ENCODE measurements around the gene USP15.
A peak's percentile ranks its signal among the peaks of the same experiment; 100 is the strongest.

USP15 gene

GRCh38 chr12:62259993-62260732 lies at the start of gene USP15:
TSS of gene USP15 (plus strand) at chr12:62260404. CDS start at chr12:62260415, 11 bp downstream.
- Histone ChIP-seq H3K36me3 (ENCODE audit: insufficient read depth, low read depth, low read length) (no peaks in the 10 kb centered on the region), H3K4me1 (ENCODE audit: insufficient read depth, low read length) (peaks cover 8% of the 10 kb centered on the region), H3K27me3 (ENCODE audit: insufficient read depth, low read length) (no peaks in the 10 kb centered on the region), H3K27ac (ENCODE audit: low read length) (peak within 1 kb of the TSS; percentile 53), H3K4me3 (ENCODE audit: low read length) (peak within 1 kb of the TSS; percentile 98), H3K9me3 (ENCODE audit: insufficient read depth, low read depth, low read length) (no peaks in the 10 kb centered on the region), H3K9ac (ENCODE audit: low read depth, low read length) (peak within 1 kb of the TSS; percentile 81)

- no peaks in the 10 kb centered on the region for H3K9me3 ChIP-seq (ENCODE audit: insufficient read depth, low read depth, low read length)
- H3K4me1 ChIP-seq (ENCODE audit: insufficient read depth, low read length): no peaks in the 10 kb centered on the region
- no peak overlapping the region for H3K9ac ChIP-seq (ENCODE audit: low read depth, low read length)
- H3K27me3 ChIP-seq (ENCODE audit: insufficient read depth, low read length): no peaks in the 10 kb centered on the region
- H3K36me3 ChIP-seq (ENCODE audit: insufficient read depth, low read depth, low read length): no peaks in the 10 kb centered on the region
- no peak overlapping the region for H3K27ac ChIP-seq (ENCODE audit: low read length)
- H3K4me3 ChIP-seq (ENCODE audit: low read length): no peak overlapping the region
These were observed 49.8 kb upstream of the USP15 start for GRCh38 chr12:62210422-62210821.

- no peaks in the 10 kb centered on the region for H3K27me3 ChIP-seq (ENCODE audit: insufficient read depth, low read length)
- no peak overlapping the region for H3K4me3 ChIP-seq (ENCODE audit: low read length)
These were observed 48.7 kb upstream of the USP15 start for GRCh38 chr12:62211510-62211909.

DNA sequence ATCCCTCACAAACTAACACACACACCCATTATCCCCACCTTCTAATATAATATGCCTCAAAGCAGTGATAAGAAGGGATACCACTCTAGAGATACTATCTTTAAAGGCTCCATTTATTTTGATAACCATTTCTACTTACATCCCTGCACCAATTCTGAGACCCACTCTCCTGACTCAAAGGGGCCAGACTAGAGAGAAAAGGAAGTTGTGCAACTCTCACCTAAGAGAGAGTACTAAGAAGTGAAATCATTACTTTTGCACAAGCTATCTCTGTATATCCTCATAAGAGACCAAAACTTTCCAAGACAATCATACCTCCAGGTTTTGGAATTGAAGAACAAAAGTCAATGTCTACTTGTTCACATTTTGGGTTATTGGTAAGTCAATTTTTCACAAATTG lies 45.4 kb upstream of the USP15 start:
- no peak overlapping the region for H3K9ac ChIP-seq (ENCODE audit: low read depth, low read length)
- H3K27me3 ChIP-seq (ENCODE audit: insufficient read depth, low read length): no peaks in the 10 kb centered on the region
- no peak overlapping the region for H3K4me3 ChIP-seq (ENCODE audit: low read length)

More at GRCh38 chr12:62211510-62211909, 48.7 kb upstream of the USP15 start:
- H3K9ac ChIP-seq (ENCODE audit: low read depth, low read length): no peak overlapping the region
- H3K4me1 ChIP-seq (ENCODE audit: insufficient read depth, low read length): no peaks in the 10 kb centered on the region
- H3K9me3 ChIP-seq (ENCODE audit: insufficient read depth, low read depth, low read length): no peaks in the 10 kb centered on the region
- H3K36me3 ChIP-seq (ENCODE audit: insufficient read depth, low read depth, low read length): no peaks in the 10 kb centered on the region
- H3K27ac ChIP-seq (ENCODE audit: low read length): no peak overlapping the region

GRCh38 chr12:62215506-62215905 lies 44.7 kb upstream of the USP15 start:
- no peak overlapping the region for H3K9ac ChIP-seq (ENCODE audit: low read depth, low read length)
- no peaks in the 10 kb centered on the region for H3K27me3 ChIP-seq (ENCODE audit: insufficient read depth, low read length)
- H3K27ac ChIP-seq (ENCODE audit: low read length): no peak overlapping the region
- no peaks in the 10 kb centered on the region for H3K9me3 ChIP-seq (ENCODE audit: insufficient read depth, low read depth, low read length)
- no peaks in the 10 kb centered on the region for H3K36me3 ChIP-seq (ENCODE audit: insufficient read depth, low read depth, low read length)
- H3K4me1 ChIP-seq (ENCODE audit: insufficient read depth, low read length): no peaks in the 10 kb centered on the region
- no peak overlapping the region for H3K4me3 ChIP-seq (ENCODE audit: low read length)

More for the DNA sequence above, 45.4 kb upstream of the USP15 start:
- Histone ChIP-seq H3K4me1 (ENCODE audit: insufficient read depth, low read length) (no peaks in the 10 kb centered on the region), H3K9me3 (ENCODE audit: insufficient read depth, low read depth, low read length) (no peaks in the 10 kb centered on the region), H3K36me3 (ENCODE audit: insufficient read depth, low read depth, low read length) (no peaks in the 10 kb centered on the region), H3K27ac (ENCODE audit: low read length) (no peak overlapping the region)

DNA sequence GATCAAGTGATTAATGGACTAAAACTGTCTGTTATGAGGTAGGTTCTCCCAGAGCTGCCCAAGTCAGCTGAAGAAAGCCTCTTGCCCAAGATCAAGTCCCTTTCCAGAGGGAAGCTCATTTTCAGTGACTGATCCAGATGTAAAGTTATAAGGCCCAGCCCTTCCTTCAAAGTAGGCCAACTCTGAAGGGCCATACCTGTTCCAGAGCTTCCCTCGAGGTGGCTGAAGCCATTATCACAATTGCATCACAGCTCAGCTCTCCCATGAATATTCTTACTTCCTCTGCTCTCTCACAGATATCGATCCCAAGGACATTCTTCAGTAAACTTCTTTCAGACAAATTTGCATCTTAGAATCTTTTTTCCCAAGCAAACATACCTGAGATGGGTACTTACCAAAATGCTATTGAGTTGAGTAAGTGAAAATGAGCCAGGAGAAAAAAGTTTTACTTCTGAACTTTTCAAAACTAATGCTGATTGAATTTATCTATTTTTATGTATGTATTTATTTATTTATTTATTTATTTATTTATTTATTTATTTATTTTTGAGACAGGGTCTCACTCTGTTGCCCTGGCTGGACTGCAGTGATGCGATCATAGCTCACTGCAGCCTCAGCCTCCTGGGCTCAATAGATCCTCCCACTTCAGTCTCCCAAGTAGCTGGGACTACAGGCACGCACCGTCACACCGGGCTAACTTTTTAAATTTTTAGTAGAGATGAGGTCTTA lies 42.6 kb upstream of the USP15 start:
- no peaks in the 10 kb centered on the region for H3K4me1 ChIP-seq (ENCODE audit: insufficient read depth, low read length)
- H3K36me3 ChIP-seq (ENCODE audit: insufficient read depth, low read depth, low read length): no peaks in the 10 kb centered on the region
- no peaks in the 10 kb centered on the region for H3K9me3 ChIP-seq (ENCODE audit: insufficient read depth, low read depth, low read length)
- H3K9ac ChIP-seq (ENCODE audit: low read depth, low read length): no peak overlapping the region
- H3K27me3 ChIP-seq (ENCODE audit: insufficient read depth, low read length): no peaks in the 10 kb centered on the region
- H3K27ac ChIP-seq (ENCODE audit: low read length): no peak overlapping the region
- no peak overlapping the region for H3K4me3 ChIP-seq (ENCODE audit: low read length)

GRCh38 chr12:62221107-62221506 lies 39.1 kb upstream of the USP15 start:
- Histone ChIP-seq H3K4me3 (ENCODE audit: low read length) (no peak overlapping the region), H3K27me3 (ENCODE audit: insufficient read depth, low read length) (no peaks in the 10 kb centered on the region), H3K9ac (ENCODE audit: low read depth, low read length) (no peak overlapping the region), H3K9me3 (ENCODE audit: insufficient read depth, low read depth, low read length) (no peaks in the 10 kb centered on the region), H3K27ac (ENCODE audit: low read length) (no peak overlapping the region), H3K4me1 (ENCODE audit: insufficient read depth, low read length) (no peaks in the 10 kb centered on the region), H3K36me3 (ENCODE audit: insufficient read depth, low read depth, low read length) (no peaks in the 10 kb centered on the region)

DNA sequence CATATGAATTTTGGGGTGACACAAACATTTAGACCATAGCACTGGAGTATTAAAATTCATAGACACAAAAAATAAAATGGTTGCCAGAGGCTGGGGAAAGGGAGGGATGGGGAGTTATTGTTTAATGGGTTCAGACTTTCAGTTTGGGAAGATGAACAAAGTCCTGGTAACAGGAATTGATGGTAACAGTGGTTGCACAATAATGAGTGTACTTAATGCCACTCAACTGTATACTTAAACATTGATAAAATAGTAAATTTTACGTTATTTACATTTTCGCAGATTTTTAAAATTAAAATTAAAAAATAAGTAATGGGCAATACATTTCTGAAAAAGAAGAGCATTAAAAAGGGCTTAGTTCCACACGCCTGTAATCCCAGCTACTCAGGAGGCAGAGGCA lies 35.6 kb upstream of the USP15 start:
- Histone ChIP-seq H3K4me3 (ENCODE audit: low read length) (no peak overlapping the region), H3K36me3 (ENCODE audit: insufficient read depth, low read depth, low read length) (no peaks in the 10 kb centered on the region), H3K27me3 (ENCODE audit: insufficient read depth, low read length) (no peaks in the 10 kb centered on the region), H3K9ac (ENCODE audit: low read depth, low read length) (no peak overlapping the region), H3K4me1 (ENCODE audit: insufficient read depth, low read length) (no peaks in the 10 kb centered on the region), H3K9me3 (ENCODE audit: insufficient read depth, low read depth, low read length) (no peaks in the 10 kb centered on the region), H3K27ac (ENCODE audit: low read length) (no peak overlapping the region)

DNA sequence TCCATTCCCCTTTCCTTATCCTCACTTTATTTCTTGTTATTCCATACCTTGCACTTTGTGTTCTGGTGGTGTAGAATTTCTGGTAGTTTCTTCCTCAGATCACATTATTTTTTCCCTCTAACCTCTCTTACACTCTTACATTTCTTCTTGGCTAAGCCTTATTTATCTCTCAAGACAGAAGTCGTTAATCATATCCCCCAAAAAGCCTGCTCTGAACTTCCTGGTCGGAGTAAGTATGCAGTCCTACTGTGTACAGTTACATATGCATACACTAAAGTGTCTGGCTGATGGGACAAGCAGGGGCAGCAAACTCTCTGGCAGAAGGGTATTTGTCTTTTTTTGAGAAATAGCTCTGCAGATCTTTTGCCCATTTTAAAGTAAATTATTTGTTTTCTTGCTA lies 33.1 kb upstream of the USP15 start:
- Histone ChIP-seq H3K27me3 (ENCODE audit: insufficient read depth, low read length) (no peaks in the 10 kb centered on the region), H3K27ac (ENCODE audit: low read length) (no peak overlapping the region), H3K4me3 (ENCODE audit: low read length) (no peak overlapping the region), H3K4me1 (ENCODE audit: insufficient read depth, low read length) (no peaks in the 10 kb centered on the region), H3K36me3 (ENCODE audit: insufficient read depth, low read depth, low read length) (no peaks in the 10 kb centered on the region), H3K9me3 (ENCODE audit: insufficient read depth, low read depth, low read length) (no peaks in the 10 kb centered on the region), H3K9ac (ENCODE audit: low read depth, low read length) (no peak overlapping the region)

DNA sequence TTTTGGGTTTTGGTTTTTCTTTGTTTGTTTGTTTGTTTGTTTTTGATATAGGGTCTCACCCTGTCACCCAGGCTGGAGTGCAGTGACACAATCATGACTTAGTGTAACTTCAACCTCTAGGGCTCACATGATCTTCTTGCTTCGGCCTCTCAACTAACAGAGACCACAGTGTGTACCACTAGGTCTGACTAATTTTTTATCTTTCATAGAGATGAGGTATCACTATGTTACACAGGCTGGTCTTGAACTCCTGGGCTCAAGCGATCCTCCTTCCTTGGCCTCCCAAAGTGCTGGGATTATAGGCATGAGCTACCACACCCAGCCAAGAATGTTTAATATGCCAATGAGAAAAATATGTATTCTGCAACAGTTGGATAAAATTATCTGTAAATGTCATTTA lies 29.6 kb upstream of the USP15 start:
- Histone ChIP-seq H3K4me3 (ENCODE audit: low read length) (no peak overlapping the region), H3K9ac (ENCODE audit: low read depth, low read length) (no peak overlapping the region), H3K9me3 (ENCODE audit: insufficient read depth, low read depth, low read length) (no peaks in the 10 kb centered on the region), H3K27me3 (ENCODE audit: insufficient read depth, low read length) (no peaks in the 10 kb centered on the region), H3K4me1 (ENCODE audit: insufficient read depth, low read length) (no peaks in the 10 kb centered on the region), H3K27ac (ENCODE audit: low read length) (no peak overlapping the region), H3K36me3 (ENCODE audit: insufficient read depth, low read depth, low read length) (no peaks in the 10 kb centered on the region)

GRCh38 chr12:62232143-62232729 lies 28.0 kb upstream of the USP15 start:
- no peaks in the 10 kb centered on the region for H3K4me1 ChIP-seq (ENCODE audit: insufficient read depth, low read length)
- no peaks in the 10 kb centered on the region for H3K36me3 ChIP-seq (ENCODE audit: insufficient read depth, low read depth, low read length)
- H3K27ac ChIP-seq (ENCODE audit: low read length): no peak overlapping the region
- H3K4me3 ChIP-seq (ENCODE audit: low read length): no peak overlapping the region
- H3K27me3 ChIP-seq (ENCODE audit: insufficient read depth, low read length): no peaks in the 10 kb centered on the region
- no peak overlapping the region for H3K9ac ChIP-seq (ENCODE audit: low read depth, low read length)
- no peaks in the 10 kb centered on the region for H3K9me3 ChIP-seq (ENCODE audit: insufficient read depth, low read depth, low read length)

DNA sequence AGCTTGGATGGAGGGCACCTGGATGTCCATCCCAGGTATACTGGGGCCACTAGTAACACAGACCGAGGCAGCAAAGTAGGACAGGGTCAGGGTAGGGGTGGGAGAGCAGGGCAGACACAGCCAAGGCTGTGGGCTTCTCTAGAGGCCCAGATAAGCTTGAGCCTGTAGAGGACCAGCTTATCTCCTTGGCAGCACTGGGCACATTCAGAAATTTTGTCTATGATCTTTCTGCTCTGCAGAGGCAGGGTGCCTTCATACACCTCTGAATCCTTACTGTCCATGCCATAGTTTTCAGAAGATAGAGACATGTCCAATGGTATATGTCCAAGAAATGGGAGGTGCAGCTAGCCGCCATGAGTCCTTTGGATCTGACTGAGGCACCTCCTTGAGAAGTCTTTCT lies 26.4 kb upstream of the USP15 start:
- no peaks in the 10 kb centered on the region for H3K27me3 ChIP-seq (ENCODE audit: insufficient read depth, low read length)
- H3K9me3 ChIP-seq (ENCODE audit: insufficient read depth, low read depth, low read length): no peaks in the 10 kb centered on the region
- no peaks in the 10 kb centered on the region for H3K36me3 ChIP-seq (ENCODE audit: insufficient read depth, low read depth, low read length)
- H3K4me1 ChIP-seq (ENCODE audit: insufficient read depth, low read length): no peaks in the 10 kb centered on the region
- H3K4me3 ChIP-seq (ENCODE audit: low read length): no peak overlapping the region
- H3K9ac ChIP-seq (ENCODE audit: low read depth, low read length): no peak overlapping the region
- no peak overlapping the region for H3K27ac ChIP-seq (ENCODE audit: low read length)

Data from iPS-20b (cell line).